Activated CD4-positive, alpha-beta memory T cell treated with anti-CD3 and anti-CD28 coated beads for 36 hours (primary cell): Measurements from ENCODE around the gene ACTA2. TPM values are rescaled to one million over a fixed set of nuclear protein-coding genes. Genes with fewer than 3 reads are reported as not detected.

ENCODE experiments used
- CTCF ChIA-PET: fragments of 350-600 bp; sonication (Branson Sonifier 250); formaldehyde crosslinking; loops from one replicate; lab custom pipeline; 2021; ENCODE audit warnings: antibody characterized with exemption, inconsistent platforms; lab: Charles Lee
- POLR2A ChIA-PET: fragments of 350-600 bp; sonication (Branson Sonifier 250); formaldehyde crosslinking; loops from one replicate; lab custom pipeline; 2021; ENCODE audit warnings: antibody characterized with exemption; lab: Charles Lee
- DNase-seq: peaks from one replicate; pipeline ENCODE4 v3.0.0-alpha.2; 2020
- H3K27ac Mint-ChIP-seq: one replicate; pipeline ENCODE4 v1.8.0; 2021; ENCODE audit warnings: mixed read lengths
- H3K27me3 Mint-ChIP-seq: one replicate; pipeline ENCODE4 v1.8.0; 2021; ENCODE audit warnings: mixed read lengths
- H3K36me3 Mint-ChIP-seq: one replicate; pipeline ENCODE4 v1.8.0; 2021; ENCODE audit warnings: mixed read lengths
- H3K4me1 Mint-ChIP-seq: one replicate; pipeline ENCODE4 v1.8.0; 2021; ENCODE audit warnings: low read depth, mixed read lengths
- H3K4me3 Mint-ChIP-seq: one replicate; pipeline ENCODE4 v1.8.0; 2021; ENCODE audit warnings: mild to moderate bottlenecking, mixed read lengths
- H3K9me3 Mint-ChIP-seq: one replicate; pipeline ENCODE4 v1.8.0; 2021; ENCODE audit warnings: mixed read lengths
- intact Hi-C: fragments of 100-400 bp; cut with micrococcal nuclease; formaldehyde crosslinking; loops from one replicate; pipeline ENCODE4 v1.15.1; 2023
- total RNA-seq, 2 experiments: library from RNA; stranded (reverse); gene quantifications; one replicate each; pipeline ENCODE4 v1.2.3, GENCODE V29; 2021

ACTA2 gene
- total RNA-seq, 2 experiments from 2014 or later: 18.6 to 23.3 TPM

- H3K27me3 Mint-ChIP-seq: no peaks in the 10 kb centered on the region
- intact Hi-C loops: no loop called here
- peaks cover 12% of the 10 kb centered on the region for H3K36me3 Mint-ChIP-seq
- H3K27ac Mint-ChIP-seq: no peak overlapping the region
- peaks cover under 1% of the 10 kb centered on the region for H3K4me1 Mint-ChIP-seq
- no peak for DNase-seq
- ChIA-PET POLR2A (no interaction called here), CTCF (interaction anchor here (1.1 kb wide), 1 partner anchor 190 kb away, joined by 3 read pairs; no protein-coding TSS in a partner anchor)
- no peak overlapping the region for H3K4me3 Mint-ChIP-seq
- H3K9me3 Mint-ChIP-seq: no peaks in the 10 kb centered on the region
These were observed 33.5 kb downstream of the ACTA2 start for GRCh38 chr10:88919041-88919440.

GRCh38 chr10:88918191-88918905, 34.2 kb downstream of the ACTA2 start:
- ChIA-PET POLR2A (no interaction called here), CTCF (interaction anchor here (1.1 kb wide), 1 partner anchor 190 kb away, joined by 3 read pairs; no protein-coding TSS in a partner anchor)
- Mint-ChIP-seq H3K27ac (no peak overlapping the region), H3K36me3 (peaks cover 8% of the 10 kb centered on the region), H3K9me3 (no peaks in the 10 kb centered on the region), H3K4me1 (no peaks in the 10 kb centered on the region), H3K27me3 (no peaks in the 10 kb centered on the region), H3K4me3 (no peak overlapping the region)
- DNase-seq: no peak
- intact Hi-C loops: no loop called here

DNA sequence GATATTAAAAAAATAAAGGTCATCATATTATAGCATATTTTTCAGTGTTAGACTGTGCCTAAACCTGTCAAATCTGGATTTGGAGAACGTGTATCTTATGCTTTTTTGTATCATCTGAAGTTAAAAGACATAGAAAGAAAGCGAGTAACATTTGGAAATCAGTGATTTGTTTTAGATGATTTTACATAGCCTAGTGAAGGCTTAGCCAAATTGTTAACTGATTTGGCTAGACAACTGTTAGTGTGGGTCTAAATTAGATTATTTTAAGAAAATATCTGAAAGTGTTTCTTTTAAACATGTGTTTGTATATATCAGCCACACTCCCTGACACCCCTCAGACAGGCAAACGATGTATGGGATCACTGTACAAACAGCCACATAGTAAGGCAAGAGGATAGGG, 35.6 kb downstream of the ACTA2 start:
- POLR2A ChIA-PET: no interaction called here
- no peaks in the 10 kb centered on the region for H3K4me1 Mint-ChIP-seq

DNA sequence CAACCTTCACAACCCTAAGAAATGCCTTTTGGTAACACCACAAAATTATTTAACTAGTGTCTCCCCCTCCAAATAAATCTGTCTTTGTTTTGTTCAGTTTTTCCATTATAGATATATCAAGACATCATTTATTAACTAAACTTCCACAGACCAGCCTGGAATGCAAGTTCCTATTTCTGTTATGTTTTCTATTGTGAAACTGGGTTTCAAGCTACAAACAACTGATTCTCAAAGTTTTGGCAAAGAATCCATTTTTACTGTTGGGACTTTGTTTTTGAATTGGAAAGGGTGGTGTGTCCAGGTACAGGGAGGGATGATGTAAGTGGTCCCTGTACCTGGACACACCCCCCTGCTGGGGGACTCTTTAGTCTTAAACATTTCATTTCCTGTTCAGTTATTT, 36.3 kb downstream of the ACTA2 start:
- POLR2A ChIA-PET: no interaction called here

More for the DNA sequence above, 35.6 kb downstream of the ACTA2 start:
- Mint-ChIP-seq H3K27ac (no peak overlapping the region), H3K4me3 (no peak overlapping the region), H3K27me3 (no peaks in the 10 kb centered on the region), H3K9me3 (no peaks in the 10 kb centered on the region), H3K36me3 (peaks cover 14% of the 10 kb centered on the region)
- CTCF ChIA-PET: no interaction called here
- no peak for DNase-seq
- intact Hi-C loops: no loop called here

DNA sequence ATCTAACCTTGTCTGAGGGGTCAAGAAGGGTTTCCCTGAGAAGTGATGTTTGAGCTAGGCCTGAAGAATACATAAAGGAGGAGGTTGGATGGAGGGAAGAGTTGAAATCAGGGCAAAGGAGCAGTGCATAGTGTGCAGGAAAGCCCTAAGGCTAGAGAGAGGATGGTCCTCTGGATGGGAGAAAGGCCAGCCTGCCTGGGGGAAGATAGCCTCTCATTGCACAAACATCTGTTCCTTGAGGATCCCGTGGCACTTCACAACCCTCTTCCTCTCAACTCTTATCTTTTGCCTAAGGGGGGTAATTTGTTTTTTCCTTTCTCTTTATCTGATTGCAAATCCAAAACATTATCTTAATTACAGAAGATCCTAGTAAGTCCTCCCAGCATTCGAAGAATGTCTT, 36.8 kb downstream of the ACTA2 start:
- no peaks in the 10 kb centered on the region for H3K4me1 Mint-ChIP-seq
- intact Hi-C loops: no loop called here
- no peak overlapping the region for H3K4me3 Mint-ChIP-seq
- H3K27me3 Mint-ChIP-seq: no peaks in the 10 kb centered on the region
- ChIA-PET CTCF (interaction anchor here (0.8 kb wide), 1 partner anchor 80 kb away, joined by 3 read pairs; no protein-coding TSS in a partner anchor), POLR2A (no interaction called here)
- DNase-seq: no peak
- H3K27ac Mint-ChIP-seq: peak overlapping the region; percentile 2
- H3K36me3 Mint-ChIP-seq: peaks cover 22% of the 10 kb centered on the region
- H3K9me3 Mint-ChIP-seq: no peaks in the 10 kb centered on the region

More for the DNA sequence above, 36.3 kb downstream of the ACTA2 start:
- no peak for DNase-seq
- Mint-ChIP-seq H3K9me3 (no peaks in the 10 kb centered on the region), H3K4me3 (no peak overlapping the region), H3K36me3 (peaks cover 21% of the 10 kb centered on the region), H3K27me3 (no peaks in the 10 kb centered on the region), H3K27ac (no peak overlapping the region), H3K4me1 (no peaks in the 10 kb centered on the region)
- intact Hi-C loops: no loop called here
- CTCF ChIA-PET: interaction anchor here (0.8 kb wide), 1 partner anchor 81 kb away, joined by 3 read pairs; no protein-coding TSS in a partner anchor

DNA sequence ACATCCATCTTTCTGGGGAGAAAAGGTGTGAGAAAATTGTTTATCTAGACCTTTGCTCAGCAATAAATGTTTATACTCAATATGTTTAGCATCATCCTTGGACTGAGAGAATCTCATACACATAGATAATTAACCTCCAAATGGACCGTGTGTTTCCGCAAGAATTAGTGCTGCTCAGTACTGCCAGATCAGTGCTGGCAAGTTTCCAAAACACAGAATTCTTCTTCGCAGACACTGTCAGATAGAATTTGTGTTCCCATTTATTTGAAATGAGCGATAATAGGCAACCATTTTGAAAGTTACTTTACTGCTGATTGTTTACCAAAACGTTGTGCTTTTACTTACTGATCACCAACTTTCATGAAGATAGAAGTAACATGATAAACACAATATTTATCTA, 38.8 kb downstream of the ACTA2 start:
- ChIA-PET POLR2A (no interaction called here), CTCF (no interaction called here)
- Mint-ChIP-seq H3K27me3 (no peaks in the 10 kb centered on the region), H3K4me1 (peaks cover under 1% of the 10 kb centered on the region), H3K27ac (no peak overlapping the region), H3K9me3 (no peaks in the 10 kb centered on the region), H3K4me3 (no peak overlapping the region), H3K36me3 (peaks cover 22% of the 10 kb centered on the region)
- intact Hi-C loops: no loop called here
- no peak for DNase-seq

DNA sequence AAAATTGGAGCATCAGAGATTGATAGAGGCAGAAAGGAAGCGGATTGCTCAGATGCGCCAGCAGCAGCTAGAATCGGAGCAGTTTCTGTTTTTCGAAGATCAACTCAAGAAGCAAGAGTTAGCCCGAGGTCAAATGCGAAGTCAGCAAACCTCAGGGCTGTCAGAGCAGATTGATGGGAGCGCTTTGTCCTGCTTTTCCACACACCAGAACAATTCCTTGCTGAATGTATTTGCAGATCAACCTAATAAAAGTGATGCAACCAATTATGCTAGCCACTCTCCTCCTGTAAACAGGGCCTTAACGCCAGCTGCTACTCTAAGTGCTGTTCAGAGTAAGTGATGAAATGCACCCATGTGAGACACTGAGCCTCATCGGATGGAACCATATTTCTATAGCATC, 39.4 kb downstream of the ACTA2 start:
- no peaks in the 10 kb centered on the region for H3K9me3 Mint-ChIP-seq
- ChIA-PET CTCF (no interaction called here), POLR2A (no interaction called here)
- H3K36me3 Mint-ChIP-seq: peaks cover 27% of the 10 kb centered on the region
- no peak overlapping the region for H3K27ac Mint-ChIP-seq
- DNase-seq: no peak
- peaks cover 7% of the 10 kb centered on the region for H3K4me1 Mint-ChIP-seq
- no peaks in the 10 kb centered on the region for H3K27me3 Mint-ChIP-seq
- intact Hi-C loops: no loop called here
- no peak overlapping the region for H3K4me3 Mint-ChIP-seq

DNA sequence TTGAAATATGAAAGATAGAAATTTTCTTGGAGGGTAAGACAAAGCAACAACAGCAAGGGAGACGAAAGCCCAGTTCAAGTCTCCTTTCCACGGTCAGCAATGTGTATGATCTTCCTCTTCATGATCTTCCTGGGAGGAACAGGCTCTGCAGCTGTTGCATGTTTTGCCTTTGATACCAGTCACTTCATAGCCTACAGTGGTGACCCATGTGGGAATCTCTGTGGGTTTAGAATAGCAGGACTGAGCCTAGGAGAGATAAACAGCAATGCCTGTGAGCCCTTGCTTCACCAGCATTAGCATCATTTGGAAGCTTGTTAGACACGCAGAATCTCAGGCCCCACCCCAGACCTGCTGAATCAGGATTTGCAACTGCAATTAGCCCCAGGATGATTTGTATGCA, 40.7 kb downstream of the ACTA2 start:
- CTCF ChIA-PET: interaction anchor here (0.7 kb wide), 1 partner anchor 121 kb away, joined by 3 read pairs; no protein-coding TSS in a partner anchor
- Mint-ChIP-seq H3K4me1 (peaks cover 11% of the 10 kb centered on the region), H3K36me3 (peaks cover 30% of the 10 kb centered on the region), H3K27ac (no peak overlapping the region), H3K27me3 (no peaks in the 10 kb centered on the region), H3K9me3 (no peaks in the 10 kb centered on the region), H3K4me3 (no peak overlapping the region)
- DNase-seq: no peak
- intact Hi-C loops: no loop called here
- POLR2A ChIA-PET: no interaction called here

- ChIA-PET POLR2A (no interaction called here), CTCF (interaction anchor here (1.7 to 3.2 kb wide), 2 partner anchors 23 to 76 kb away, joined by 6 to 15 read pairs; no protein-coding TSS in a partner anchor)
- no peak overlapping the region for H3K4me3 Mint-ChIP-seq
- H3K4me1 Mint-ChIP-seq: peaks cover 11% of the 10 kb centered on the region
- intact Hi-C loops: no loop called here
- no peak for DNase-seq
- H3K27me3 Mint-ChIP-seq: no peaks in the 10 kb centered on the region
- no peak overlapping the region for H3K27ac Mint-ChIP-seq
- peaks cover 32% of the 10 kb centered on the region for H3K36me3 Mint-ChIP-seq
- H3K9me3 Mint-ChIP-seq: no peaks in the 10 kb centered on the region
These were observed 41.5 kb downstream of the ACTA2 start for GRCh38 chr10:88911116-88911515.

DNA sequence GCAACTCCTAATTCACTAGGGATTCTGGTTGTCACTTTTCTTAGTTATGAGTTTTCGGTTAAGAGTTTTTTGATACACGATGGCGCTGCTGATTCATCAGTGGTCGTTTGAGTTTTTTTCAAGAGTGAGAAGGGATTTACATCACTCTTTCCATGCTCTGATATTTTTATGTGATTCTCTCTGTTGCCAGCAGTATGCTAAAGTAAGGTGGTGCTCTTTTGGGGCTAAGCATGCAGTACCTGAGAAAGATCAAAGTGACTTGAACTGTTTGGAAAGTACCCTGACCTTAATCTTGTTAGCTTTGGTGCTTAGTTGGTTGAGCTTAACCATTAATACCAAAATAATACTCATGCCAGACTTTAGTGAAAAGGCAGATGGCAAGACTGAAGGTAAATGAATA, 44.4 kb downstream of the ACTA2 start:
- Mint-ChIP-seq H3K36me3 (peaks cover 40% of the 10 kb centered on the region), H3K9me3 (no peaks in the 10 kb centered on the region), H3K4me1 (peaks cover 12% of the 10 kb centered on the region), H3K27ac (peak overlapping the region; percentile 10), H3K27me3 (no peaks in the 10 kb centered on the region), H3K4me3 (no peak overlapping the region)
- no peak for DNase-seq
- CTCF ChIA-PET: interaction anchor here (0.8 to 3.2 kb wide), 3 partner anchors 24 to 73 kb away, joined by 4 to 15 read pairs (median 7); no protein-coding TSS in a partner anchor
- intact Hi-C loops: no loop called here
- POLR2A ChIA-PET: no interaction called here

DNA sequence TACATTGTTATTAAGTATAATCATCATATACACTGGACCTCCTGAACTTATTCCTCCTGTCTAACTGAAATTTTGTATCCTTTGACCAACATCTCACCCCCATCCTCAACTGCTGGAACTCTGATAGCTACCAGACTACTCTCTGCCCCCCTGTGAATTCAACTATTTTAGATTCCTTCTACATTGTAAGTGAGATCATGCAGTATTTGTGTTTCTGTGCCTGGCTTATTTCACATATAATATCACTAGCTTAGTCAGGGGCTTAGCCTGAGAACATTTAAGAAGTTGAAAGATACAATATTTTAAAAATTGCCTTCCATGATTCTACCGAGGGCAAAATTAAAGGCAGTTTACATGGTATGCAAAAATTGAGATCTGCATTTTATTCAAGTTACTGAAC, 45.7 kb downstream of the ACTA2 start:
- no peaks in the 10 kb centered on the region for H3K27me3 Mint-ChIP-seq
- no peak for DNase-seq
- POLR2A ChIA-PET: no interaction called here
- intact Hi-C loops: no loop called here
- H3K36me3 Mint-ChIP-seq: peaks cover 42% of the 10 kb centered on the region
- H3K27ac Mint-ChIP-seq: no peak overlapping the region
- no peak overlapping the region for H3K4me3 Mint-ChIP-seq
- H3K9me3 Mint-ChIP-seq: no peaks in the 10 kb centered on the region
- CTCF ChIA-PET: interaction anchor here (1.2 to 2.3 kb wide), 3 partner anchors 26 to 71 kb away, joined by 3 to 7 read pairs (median 6); no protein-coding TSS in a partner anchor
- H3K4me1 Mint-ChIP-seq: peaks cover 20% of the 10 kb centered on the region

DNA sequence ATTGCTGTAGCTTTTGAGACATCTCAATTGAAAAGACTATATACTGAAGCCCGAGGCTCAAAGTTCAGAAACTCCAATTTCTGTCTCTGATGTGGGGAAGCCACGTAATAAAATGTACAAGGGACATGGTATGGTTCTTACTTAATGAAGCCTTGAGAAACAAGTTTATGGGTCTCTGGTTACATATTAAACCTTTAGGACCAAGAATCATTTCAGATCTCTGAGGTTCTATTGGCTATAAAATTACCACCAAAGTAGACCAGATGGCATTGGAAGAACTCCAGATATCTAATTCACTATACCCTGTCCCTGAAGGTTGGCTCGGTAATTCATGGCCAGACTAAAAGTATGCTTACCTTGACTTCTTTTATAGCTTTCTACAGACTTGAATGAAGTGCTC, 48.9 kb downstream of the ACTA2 start:
- ChIA-PET CTCF (interaction anchor here (1.5 to 1.6 kb wide), 2 partner anchors 31 to 68 kb away, joined by 3 read pairs; no protein-coding TSS in a partner anchor), POLR2A (no interaction called here)
- Mint-ChIP-seq H3K36me3 (peaks cover 33% of the 10 kb centered on the region), H3K4me3 (no peak overlapping the region), H3K27me3 (no peaks in the 10 kb centered on the region), H3K27ac (no peak overlapping the region), H3K9me3 (no peaks in the 10 kb centered on the region), H3K4me1 (peaks cover 44% of the 10 kb centered on the region)
- intact Hi-C loops: loop anchor here (5.0 kb wide), 1 partner anchor 631 kb away; no protein-coding TSS in a partner anchor
- DNase-seq: no peak
